Epithelial cell of esophagus (primary cell): ENCODE results near the gene CHST11.
A peak's percentile ranks its signal among the peaks of the same experiment; 100 is the strongest.
"Not testable (repeated sequence)": the region's sequence is repeated elsewhere in the genome, so short reads cannot be mapped to it uniquely, and the experiment has no call there.

Experiments
- DNase-seq: peaks from one replicate; pipeline ENCODE4 v3.0.0; 2010; ENCODE audit warnings: low read depth
- H3K4me3 ChIP-seq: 2 replicates; pipeline ENCODE4 v1.5.1; 2011; ENCODE audit warnings: mild to moderate bottlenecking, low read length, control low read depth
- TF ChIP-seq, protein P1 (sequence below): IDR thresholded peaks from 2 replicates; pipeline ENCODE4 v1.5.1; 2011; ENCODE audit warnings: low read depth, mild to moderate bottlenecking, low read length, control low read depth, inconsistent platforms; ENCODE audit not compliant: insufficient read depth; ENCODE audit errors: missing control alignments

Gene CHST11

DNA sequence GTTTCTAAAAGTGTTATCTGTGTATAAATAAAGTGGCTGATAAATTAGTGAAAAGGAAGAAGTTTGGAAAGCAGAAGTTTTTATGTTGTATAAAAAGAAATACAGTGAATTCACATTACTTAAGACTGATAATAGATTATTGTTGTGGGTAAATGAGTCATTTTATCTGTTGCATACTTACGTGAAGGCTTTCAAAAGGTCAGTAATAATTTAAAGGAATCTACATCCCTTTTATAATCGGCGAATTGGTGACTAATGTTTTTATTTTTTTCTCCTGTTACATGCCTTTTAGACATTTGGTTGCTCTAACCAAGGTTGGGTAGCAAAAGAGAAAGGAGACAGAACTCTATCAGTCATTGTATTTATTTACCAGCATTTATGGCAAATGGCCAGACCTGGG, 345.5 kb downstream of the CHST11 start:
- DNase-seq: no peak

DNA sequence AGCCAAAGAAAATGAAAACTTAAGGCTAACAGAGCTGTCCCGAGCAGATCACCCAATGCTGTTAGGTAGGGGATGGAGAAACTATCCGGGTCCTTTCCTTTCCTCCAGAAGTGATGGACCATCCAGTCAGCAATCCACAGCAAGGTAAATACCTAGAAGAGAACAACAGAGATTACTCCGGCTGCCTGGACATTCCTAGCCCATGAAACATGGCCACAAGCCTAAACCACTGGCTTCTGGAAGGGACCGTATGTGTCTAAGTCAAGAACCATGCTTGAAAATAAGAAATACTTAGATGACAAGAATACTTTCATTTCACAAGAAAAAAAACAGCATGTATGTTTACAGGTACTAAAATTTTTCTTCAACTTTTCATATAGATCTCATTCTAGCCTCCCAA, 348.4 kb downstream of the CHST11 start:
- DNase-seq: peak; percentile 56
- no peak overlapping the region for H3K4me3 ChIP-seq
- TF ChIP-seq, protein P1, sequence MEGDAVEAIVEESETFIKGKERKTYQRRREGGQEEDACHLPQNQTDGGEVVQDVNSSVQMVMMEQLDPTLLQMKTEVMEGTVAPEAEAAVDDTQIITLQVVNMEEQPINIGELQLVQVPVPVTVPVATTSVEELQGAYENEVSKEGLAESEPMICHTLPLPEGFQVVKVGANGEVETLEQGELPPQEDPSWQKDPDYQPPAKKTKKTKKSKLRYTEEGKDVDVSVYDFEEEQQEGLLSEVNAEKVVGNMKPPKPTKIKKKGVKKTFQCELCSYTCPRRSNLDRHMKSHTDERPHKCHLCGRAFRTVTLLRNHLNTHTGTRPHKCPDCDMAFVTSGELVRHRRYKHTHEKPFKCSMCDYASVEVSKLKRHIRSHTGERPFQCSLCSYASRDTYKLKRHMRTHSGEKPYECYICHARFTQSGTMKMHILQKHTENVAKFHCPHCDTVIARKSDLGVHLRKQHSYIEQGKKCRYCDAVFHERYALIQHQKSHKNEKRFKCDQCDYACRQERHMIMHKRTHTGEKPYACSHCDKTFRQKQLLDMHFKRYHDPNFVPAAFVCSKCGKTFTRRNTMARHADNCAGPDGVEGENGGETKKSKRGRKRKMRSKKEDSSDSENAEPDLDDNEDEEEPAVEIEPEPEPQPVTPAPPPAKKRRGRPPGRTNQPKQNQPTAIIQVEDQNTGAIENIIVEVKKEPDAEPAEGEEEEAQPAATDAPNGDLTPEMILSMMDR: no peak

More for the DNA sequence above, 345.5 kb downstream of the CHST11 start:
- no peak overlapping the region for H3K4me3 ChIP-seq
- TF ChIP-seq, protein P1: no peak

DNA sequence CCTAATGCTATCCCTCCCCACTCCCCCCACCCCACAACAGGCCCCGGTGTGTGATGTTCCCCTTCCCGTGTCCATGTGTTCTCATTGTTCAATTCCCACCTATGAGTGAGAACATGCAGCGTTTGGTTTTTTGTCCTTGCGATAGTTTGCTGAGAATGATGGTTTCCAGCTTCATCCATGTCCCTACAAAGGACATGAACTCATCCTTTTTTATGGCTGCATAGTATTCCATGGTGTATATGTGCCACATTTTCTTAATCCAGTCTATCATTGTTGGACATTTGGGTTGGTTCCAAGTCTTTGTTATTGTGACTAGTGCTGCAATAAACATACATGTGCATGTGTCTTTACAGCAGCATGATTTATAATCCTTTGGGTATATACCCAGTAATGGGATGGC, 349.4 kb downstream of the CHST11 start:
- H3K4me3 ChIP-seq, DNase-seq: not testable (repeated sequence)

DNA sequence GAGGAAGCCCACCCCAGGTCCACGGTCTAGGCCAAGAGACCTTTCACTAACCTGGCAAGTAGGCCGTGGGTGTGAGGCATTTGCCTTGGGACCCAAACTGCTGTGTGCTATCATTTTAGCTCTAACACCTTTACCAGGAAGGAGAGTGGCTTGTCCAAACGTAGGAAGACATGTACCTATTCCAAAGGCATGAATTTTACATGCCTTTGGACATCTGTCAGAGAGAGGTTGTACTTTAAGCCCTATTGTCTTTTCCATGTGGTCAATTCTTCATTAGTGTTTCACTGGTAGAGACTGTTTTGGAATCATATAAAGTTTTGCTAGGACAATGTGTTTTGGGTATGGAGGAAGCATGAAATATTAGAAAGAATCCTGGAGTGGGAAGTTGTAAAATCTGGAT, 352.5 kb downstream of the CHST11 start:
- TF ChIP-seq, protein P1: no peak
- no peak overlapping the region for H3K4me3 ChIP-seq

DNA sequence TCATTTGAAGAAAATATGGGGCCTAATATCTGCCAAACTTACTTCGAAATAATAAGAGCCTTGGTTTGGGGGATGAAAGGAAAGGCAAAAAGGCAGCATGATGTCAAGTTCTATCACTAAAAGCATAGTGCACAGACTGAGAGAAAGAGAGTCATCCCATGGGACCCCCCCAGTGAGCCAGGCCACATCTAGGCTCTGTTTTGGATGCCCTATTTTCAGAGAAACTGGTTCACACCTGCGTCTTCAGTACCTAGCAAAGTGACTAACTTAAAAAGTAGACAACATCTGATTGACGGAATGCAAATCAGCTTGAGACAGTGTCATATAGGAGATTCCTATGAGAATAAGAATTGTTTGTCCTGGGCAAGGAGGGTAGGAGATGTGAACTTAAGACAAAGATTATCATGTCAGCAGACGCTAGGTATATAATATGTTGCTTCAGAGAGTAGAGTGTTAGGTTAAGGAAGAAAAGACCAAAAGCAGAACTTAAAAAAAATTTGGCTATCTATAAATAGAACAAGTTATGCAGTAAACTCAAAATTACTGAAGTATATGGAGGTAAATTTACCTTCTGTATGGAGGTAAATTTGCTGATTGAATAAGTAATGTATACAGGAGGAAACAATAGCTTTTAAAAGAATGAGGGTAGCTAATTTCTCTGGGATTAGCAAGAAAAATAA, 353.1 kb downstream of the CHST11 start:
- DNase-seq: no peak

More for the DNA sequence above, 352.5 kb downstream of the CHST11 start:
- peak; percentile 45 for DNase-seq

More for the DNA sequence above, 353.1 kb downstream of the CHST11 start:
- H3K4me3 ChIP-seq: no peak overlapping the region
- TF ChIP-seq, protein P1: no peak
